IgD-negative memory B cell (primary cell): ENCODE data around the gene LGR4. TPM values are rescaled to one million over a fixed set of nuclear protein-coding genes. Genes with fewer than 3 reads are reported as not detected.
"Not testable (repeated sequence)": the region's sequence is repeated elsewhere in the genome, so short reads cannot be mapped to it uniquely, and the experiment has no call there.

Experiments used
- H3K27ac Mint-ChIP-seq, 3 donors: one replicate each; pipeline ENCODE4 v1.8.0; 2020 to 2022; ENCODE audit warnings: mild to moderate bottlenecking in 3 of 3, mixed read lengths in 3 of 3, moderate library complexity in 1 of 3
- H3K27me3 Mint-ChIP-seq: one replicate; pipeline ENCODE4 v1.8.0; 2021; ENCODE audit warnings: mixed read lengths
- H3K36me3 Mint-ChIP-seq: one replicate; pipeline ENCODE4 v1.8.0; 2020; ENCODE audit warnings: mild to moderate bottlenecking, mixed read lengths
- H3K4me1 Mint-ChIP-seq, 3 donors: one replicate each; pipeline ENCODE4 v1.8.0; 2020 to 2022; ENCODE audit warnings: mixed read lengths in 3 of 3, mild to moderate bottlenecking in 1 of 3
- H3K4me3 Mint-ChIP-seq, 4 donors: one replicate each; pipeline ENCODE4 v1.8.0; 2020 to 2022; ENCODE audit warnings: mild to moderate bottlenecking in 4 of 4, mixed read lengths in 4 of 4, moderate library complexity in 3 of 4
- H3K9me3 Mint-ChIP-seq, 3 donors: one replicate each; pipeline ENCODE4 v1.8.0; 2020 to 2021; ENCODE audit warnings: mixed read lengths in 3 of 3, mild to moderate bottlenecking in 1 of 3
- polyA plus RNA-seq: library from polyadenylated mRNA; unstranded; fragments of 300-500 nt; fragmentation: Illumina TruSeq; gene quantifications from one replicate; pipeline ENCODE4 v1.2.3, GENCODE V29; 2021

Gene LGR4
- polyA plus RNA-seq, 1 donor from 2014 or later = 0.55 TPM

DNA sequence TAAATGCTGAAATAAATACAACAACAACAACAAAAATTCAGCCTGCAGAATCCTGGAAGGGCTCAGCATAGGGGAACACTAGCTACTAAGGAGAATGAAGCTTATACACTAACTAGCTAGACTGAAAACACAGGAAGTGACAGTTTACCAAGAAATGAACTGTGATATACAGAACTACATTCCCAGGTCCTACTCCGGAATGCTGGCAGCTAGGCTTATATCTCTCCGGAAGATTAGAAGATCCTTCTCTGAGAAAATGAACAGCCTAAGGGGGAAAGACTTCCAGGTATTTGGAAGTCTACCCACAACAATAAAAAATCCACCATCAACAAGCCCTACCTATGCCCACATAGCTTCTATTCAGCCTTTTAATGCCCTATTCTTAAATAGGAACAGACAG is 140.6 kb downstream of the LGR4 start:
- peaks cover 4% of the 10 kb centered on the region for H3K36me3 Mint-ChIP-seq

DNA sequence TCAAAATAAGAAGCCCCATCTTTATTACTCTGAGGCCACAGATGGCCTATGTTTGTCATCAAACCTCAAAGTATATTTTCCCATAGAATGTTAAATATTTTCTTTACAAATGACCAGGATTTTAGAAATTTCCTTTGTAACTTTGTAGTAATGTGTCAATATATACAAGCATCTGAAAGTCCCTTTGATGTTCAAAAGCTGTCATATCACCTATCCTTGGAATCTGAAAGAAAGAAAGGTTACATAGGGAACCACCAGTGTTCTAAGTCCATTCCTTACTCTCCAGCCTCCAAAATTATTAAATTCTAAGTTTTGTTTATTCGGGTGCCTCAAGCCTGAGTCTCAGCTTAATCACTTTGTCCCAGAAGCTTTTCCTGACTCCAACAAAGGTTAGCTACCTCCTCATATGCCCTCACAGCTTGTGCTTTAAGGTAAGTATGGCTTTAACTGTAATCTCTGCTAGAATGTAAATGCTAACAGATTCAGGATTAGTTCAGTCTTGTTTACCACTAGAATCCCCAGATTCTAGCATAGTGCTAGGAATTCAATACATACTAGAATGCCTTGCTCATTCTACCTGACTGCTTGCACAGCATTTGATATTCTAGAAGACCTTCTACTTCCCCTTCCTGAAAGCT is 141.8 kb downstream of the LGR4 start:
- H3K27me3 Mint-ChIP-seq = no peaks in the 10 kb centered on the region

More for the DNA sequence above, 140.6 kb downstream of the LGR4 start:
- Mint-ChIP-seq H3K4me1 (no peaks in the 10 kb centered on the region), H3K27me3 (no peaks in the 10 kb centered on the region), H3K9me3 (no peaks in the 10 kb centered on the region), H3K27ac (peak overlapping the region in 1 of 3 donors; percentile 37), H3K4me3 (no peak overlapping the region)

DNA sequence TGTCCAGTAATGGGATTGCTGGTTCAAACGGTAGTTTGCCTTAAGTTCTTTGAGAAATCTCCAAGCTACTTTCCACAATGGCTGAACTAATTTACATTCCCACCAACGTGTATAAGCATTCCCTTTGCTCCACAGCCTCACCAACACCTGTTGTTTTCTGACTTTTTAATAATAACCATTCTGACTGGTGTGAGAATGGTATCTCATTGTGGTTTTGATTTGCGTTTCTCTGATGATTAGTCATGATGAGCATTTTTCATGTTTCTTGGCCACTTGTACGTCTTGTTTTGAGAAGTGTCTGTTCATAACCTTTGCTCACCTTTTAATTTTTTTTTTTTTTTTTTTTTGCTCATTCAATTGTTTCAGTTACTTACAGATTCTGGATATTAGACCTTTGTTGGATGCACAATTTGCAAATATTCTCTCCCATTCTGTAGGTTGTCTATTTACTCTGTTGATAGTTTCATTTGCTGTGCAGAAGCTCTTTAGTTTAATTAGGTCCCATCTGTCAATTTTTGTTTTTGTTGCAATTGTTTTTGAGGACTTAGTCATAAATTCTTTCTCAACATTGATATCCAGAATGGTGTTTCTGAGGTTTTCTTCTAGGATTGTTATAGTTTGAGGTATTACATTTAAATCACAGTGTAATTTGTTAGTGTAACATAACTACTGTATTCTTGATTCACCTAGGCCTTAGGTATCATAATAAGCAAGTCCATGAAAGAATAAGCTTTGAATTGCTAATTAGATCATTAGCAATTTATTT is 142.5 kb downstream of the LGR4 start:
- Mint-ChIP-seq H3K4me1 (no peaks in the 10 kb centered on the region), H3K4me3 (no peak overlapping the region), H3K27ac (no peak overlapping the region), H3K36me3 (peaks cover 4% of the 10 kb centered on the region), H3K9me3 (peaks cover 0 to 3% (median 0%) of the 10 kb centered on the region in 3 donors), H3K27me3 (no peaks in the 10 kb centered on the region)

More for the DNA sequence above, 141.8 kb downstream of the LGR4 start:
- Mint-ChIP-seq H3K4me1 (no peaks in the 10 kb centered on the region), H3K36me3 (peaks cover 4% of the 10 kb centered on the region), H3K4me3 (no peak overlapping the region), H3K9me3 (no peaks in the 10 kb centered on the region), H3K27ac (no peak overlapping the region)

DNA sequence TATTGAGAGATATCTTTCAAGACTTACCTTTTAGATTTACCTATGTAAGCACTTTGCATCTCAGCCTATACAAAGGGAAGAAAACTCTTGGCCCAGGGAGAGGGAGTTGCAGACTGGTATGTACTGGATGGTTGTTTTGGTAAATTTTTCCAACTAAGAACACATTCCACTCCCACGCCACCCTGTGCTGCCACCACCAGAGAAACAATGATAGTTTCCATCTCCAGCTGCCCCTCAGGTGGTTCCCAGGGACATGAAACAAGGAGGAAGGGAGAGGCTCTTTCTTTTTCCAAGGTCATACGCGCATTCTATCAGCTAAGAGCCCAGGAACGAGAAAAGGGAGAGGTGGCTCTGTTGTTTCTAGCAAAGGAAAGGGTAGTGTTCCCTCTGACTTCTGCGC is 144.0 kb downstream of the LGR4 start:
- no peaks in the 10 kb centered on the region for H3K27me3 Mint-ChIP-seq
- H3K9me3 Mint-ChIP-seq = peaks cover 0 to 3% (median 0%) of the 10 kb centered on the region in 3 donors
- H3K27ac Mint-ChIP-seq = no peak overlapping the region
- H3K4me3 Mint-ChIP-seq = no peak overlapping the region
- no peaks in the 10 kb centered on the region for H3K4me1 Mint-ChIP-seq
- peaks cover 4% of the 10 kb centered on the region for H3K36me3 Mint-ChIP-seq

DNA sequence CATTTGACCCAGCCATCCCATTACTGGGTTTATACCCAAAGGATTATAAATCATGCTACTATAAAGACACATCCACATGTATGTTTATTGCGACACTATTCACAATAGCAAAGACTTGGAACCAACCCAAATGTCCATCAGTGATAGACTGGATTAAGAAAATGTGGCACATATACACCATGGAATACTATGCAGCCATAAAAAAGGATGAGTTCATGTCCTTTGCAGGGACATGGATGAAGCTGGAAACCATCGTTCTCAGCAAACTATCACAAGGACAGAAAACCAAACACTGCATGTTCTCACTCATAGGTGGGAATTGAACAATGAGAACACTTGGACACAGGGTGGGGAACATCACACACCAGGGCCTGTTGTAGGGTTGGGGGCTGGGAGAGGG is 145.5 kb downstream of the LGR4 start:
- H3K4me3 Mint-ChIP-seq, H3K4me1 Mint-ChIP-seq, H3K27me3 Mint-ChIP-seq, H3K27ac Mint-ChIP-seq, H3K36me3 Mint-ChIP-seq, H3K9me3 Mint-ChIP-seq: not testable (repeated sequence)

DNA sequence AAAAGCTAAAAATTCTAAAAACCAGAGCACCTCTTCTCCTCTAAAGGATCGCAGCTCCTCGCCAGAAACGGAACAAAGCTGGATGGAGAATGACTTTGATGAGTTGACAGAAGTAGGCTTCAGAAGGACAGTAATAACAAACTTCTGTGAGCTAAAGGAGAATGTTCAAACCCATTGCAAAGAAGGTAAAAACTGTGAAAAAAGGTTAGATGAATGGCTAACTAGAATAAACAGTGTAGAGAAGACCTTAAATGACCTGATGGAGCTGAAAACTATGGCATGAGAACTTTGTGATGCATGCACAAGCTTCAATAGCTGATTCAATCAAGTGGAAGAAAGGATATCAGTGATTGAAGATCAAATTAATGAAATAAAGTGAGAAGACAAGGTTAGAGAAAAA is 150.4 kb downstream of the LGR4 start:
- not testable (repeated sequence) for H3K27me3 Mint-ChIP-seq, H3K36me3 Mint-ChIP-seq, H3K27ac Mint-ChIP-seq, H3K4me1 Mint-ChIP-seq, H3K9me3 Mint-ChIP-seq, H3K4me3 Mint-ChIP-seq

DNA sequence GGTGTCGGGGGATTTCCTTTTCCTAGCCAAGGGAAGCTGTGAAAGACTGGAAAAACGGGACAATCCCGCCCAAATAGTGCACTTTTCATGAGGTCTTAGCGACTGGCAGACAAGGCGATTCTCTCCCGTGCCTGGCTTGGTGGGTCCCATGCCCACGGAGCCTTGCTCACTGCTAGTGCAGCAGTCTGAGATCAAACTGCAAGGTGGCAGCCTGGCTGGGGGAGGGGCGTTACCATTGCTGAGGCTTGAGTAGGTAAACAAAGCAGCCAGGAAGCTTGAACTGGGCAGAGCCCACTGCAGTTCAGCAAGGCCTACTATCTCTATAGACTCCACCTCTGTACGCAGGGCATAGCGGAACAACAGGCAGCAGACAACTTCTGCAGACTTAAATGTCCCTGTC is 151.2 kb downstream of the LGR4 start:
- H3K36me3 Mint-ChIP-seq, H3K4me1 Mint-ChIP-seq, H3K4me3 Mint-ChIP-seq, H3K27ac Mint-ChIP-seq, H3K27me3 Mint-ChIP-seq, H3K9me3 Mint-ChIP-seq: not testable (repeated sequence)

DNA sequence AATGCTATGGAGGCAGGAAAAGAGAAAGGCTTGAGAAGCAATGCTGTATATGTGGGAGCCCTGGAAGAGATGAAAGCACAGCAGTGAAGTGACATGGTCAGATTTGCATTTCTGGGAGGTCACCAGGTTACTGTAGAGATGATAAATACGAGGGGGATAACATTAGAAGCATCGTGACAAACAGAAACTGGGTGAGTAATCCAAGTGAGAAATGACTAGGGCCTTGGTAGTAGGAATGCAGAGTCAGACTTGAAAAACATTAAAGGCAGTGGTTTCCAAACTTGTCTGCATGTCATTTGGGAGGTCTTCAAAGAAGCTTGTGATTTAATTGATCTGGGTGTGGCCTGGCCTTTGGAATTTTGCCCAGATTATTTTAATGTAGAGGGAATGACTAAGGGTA is 153.5 kb downstream of the LGR4 start:
- H3K4me1 Mint-ChIP-seq = no peaks in the 10 kb centered on the region
- peaks cover 0 to 2% (median 0%) of the 10 kb centered on the region in 3 donors for H3K9me3 Mint-ChIP-seq

DNA sequence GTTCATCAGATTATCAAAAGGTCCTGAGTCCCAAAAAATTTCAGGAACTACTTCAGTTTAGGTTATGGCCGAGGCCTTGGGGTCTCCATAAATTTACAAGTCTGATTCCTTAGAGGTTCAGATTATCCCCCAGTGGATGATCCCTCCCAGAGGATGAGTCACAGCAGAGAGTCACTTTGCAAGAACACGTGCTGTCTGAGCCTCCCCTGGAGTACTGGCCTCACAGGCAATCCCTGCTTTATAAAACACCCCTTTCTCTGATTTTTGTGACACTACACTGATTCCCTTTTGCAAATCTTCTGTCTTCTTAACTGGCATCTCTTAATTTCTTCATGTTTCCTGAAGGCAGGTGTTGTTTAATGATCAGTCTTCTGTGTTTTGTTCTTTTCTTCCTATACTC is 154.8 kb downstream of the LGR4 start:
- Mint-ChIP-seq H3K36me3 (no peaks in the 10 kb centered on the region), H3K27me3 (peaks cover 2% of the 10 kb centered on the region), H3K4me3 (no peak overlapping the region), H3K9me3 (peaks cover 0 to 2% (median 0%) of the 10 kb centered on the region in 3 donors), H3K27ac (no peak overlapping the region), H3K4me1 (no peaks in the 10 kb centered on the region)

More for the DNA sequence above, 153.5 kb downstream of the LGR4 start:
- no peak overlapping the region for H3K4me3 Mint-ChIP-seq
- H3K27me3 Mint-ChIP-seq = peaks cover 2% of the 10 kb centered on the region
- H3K27ac Mint-ChIP-seq = no peak overlapping the region
- H3K36me3 Mint-ChIP-seq = no peaks in the 10 kb centered on the region

Other genes starting within 250 kb of the LGR4 start
- 3.0 TPM for gene CCDC34, start 109.6 kb downstream of the LGR4 start, polyA plus RNA-seq
- 10.7 TPM for gene LIN7C, start 34.0 kb upstream of the LGR4 start, polyA plus RNA-seq
- gene BDNF, start 227.7 kb upstream of the LGR4 start, polyA plus RNA-seq = not detected